Thoracic aorta (tissue), 2 donors: ENCODE results near the gene KLK15. TPM values are rescaled to one million over a fixed set of nuclear protein-coding genes. Genes with fewer than 3 reads are reported as not detected.

Source experiments
- ATAC-seq: fragments of 150-250 bp; one replicate; pipeline ENCODE4 v1.8.0; 2017; ENCODE audit warnings: low read depth; ENCODE audit not compliant: insufficient number of reproducible peaks, low FRiP score
- DNase-seq: peaks from one replicate; pipeline ENCODE4 v3.0.0-alpha.2; 2020; ENCODE audit warnings: low spot score
- H3K27ac ChIP-seq, 2 donors: fragments of 200-600 bp; sonication (generic); 1 replicate in 1 of 2; 2 replicates in 1 of 2; pipeline ENCODE4 v1.5.1; 2016; ENCODE audit warnings: mild to moderate bottlenecking in 2 of 2, moderate library complexity in 2 of 2
- H3K27me3 ChIP-seq: fragments of 200-600 bp; sonication (generic); replicated peaks from 2 replicates; pipeline ENCODE4 v1.6.0; 2016; ENCODE audit warnings: mild to moderate bottlenecking; ENCODE audit not compliant: insufficient read depth
- H3K36me3 ChIP-seq: fragments of 200-600 bp; sonication (generic); one replicate; pipeline ENCODE4 v1.5.1; 2016
- H3K4me1 ChIP-seq, 2 donors: fragments of 200-600 bp; sonication (generic); 1 replicate in 1 of 2; 2 replicates in 1 of 2; pipeline versions ENCODE4 v1.5.1 to v1.6.0; 2016; ENCODE audit warnings: low read depth in 2 of 2, mild to moderate bottlenecking in 1 of 2; ENCODE audit not compliant: control insufficient read depth in 1 of 2
- H3K4me3 ChIP-seq: fragments of 200-600 bp; sonication (generic); 2 replicates; pipeline ENCODE4 v1.5.1; 2016; ENCODE audit warnings: mild to moderate bottlenecking
- H3K9me3 ChIP-seq: fragments of 200-600 bp; sonication (generic); 2 replicates; pipeline ENCODE4 v1.5.1; 2016
- total RNA-seq, 2 donors: library from RNA; depleted of rRNA; stranded (reverse); fragments of >200 nt; gene quantifications; one replicate each; pipeline versions ENCODE4 v1.1.0 to v1.2.3, GENCODE V29; 2016
- TF ChIP-seq, protein P1 (sequence below): fragments of 200-600 bp; sonication (generic); IDR thresholded peaks from one replicate; pipeline ENCODE4 v1.5.1; 2019; ENCODE audit warnings: antibody characterized with exemption

The KLK15 gene
- total RNA-seq, result not detected

- Histone ChIP-seq H3K9me3 (no peaks in the 10 kb centered on the region), H3K36me3 (no peaks in the 10 kb centered on the region), H3K4me3 (no peak within 1 kb of the TSS), H3K27me3 (no peaks in the 10 kb centered on the region), H3K27ac (no peak within 1 kb of the TSS), H3K4me1 (peaks cover 6% of the 10 kb centered on the region in 2 donors)
- ATAC-seq, result no peak
- no peak for DNase-seq
- TF ChIP-seq, protein P1, sequence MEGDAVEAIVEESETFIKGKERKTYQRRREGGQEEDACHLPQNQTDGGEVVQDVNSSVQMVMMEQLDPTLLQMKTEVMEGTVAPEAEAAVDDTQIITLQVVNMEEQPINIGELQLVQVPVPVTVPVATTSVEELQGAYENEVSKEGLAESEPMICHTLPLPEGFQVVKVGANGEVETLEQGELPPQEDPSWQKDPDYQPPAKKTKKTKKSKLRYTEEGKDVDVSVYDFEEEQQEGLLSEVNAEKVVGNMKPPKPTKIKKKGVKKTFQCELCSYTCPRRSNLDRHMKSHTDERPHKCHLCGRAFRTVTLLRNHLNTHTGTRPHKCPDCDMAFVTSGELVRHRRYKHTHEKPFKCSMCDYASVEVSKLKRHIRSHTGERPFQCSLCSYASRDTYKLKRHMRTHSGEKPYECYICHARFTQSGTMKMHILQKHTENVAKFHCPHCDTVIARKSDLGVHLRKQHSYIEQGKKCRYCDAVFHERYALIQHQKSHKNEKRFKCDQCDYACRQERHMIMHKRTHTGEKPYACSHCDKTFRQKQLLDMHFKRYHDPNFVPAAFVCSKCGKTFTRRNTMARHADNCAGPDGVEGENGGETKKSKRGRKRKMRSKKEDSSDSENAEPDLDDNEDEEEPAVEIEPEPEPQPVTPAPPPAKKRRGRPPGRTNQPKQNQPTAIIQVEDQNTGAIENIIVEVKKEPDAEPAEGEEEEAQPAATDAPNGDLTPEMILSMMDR, result no peak
These were observed at the start of gene KLK15 for GRCh38 chr19:50833117-50833801. KLK15 (minus strand) TSS chr19:50833574; CDS start chr19:50831492, 2,082 bp downstream.

DNA sequence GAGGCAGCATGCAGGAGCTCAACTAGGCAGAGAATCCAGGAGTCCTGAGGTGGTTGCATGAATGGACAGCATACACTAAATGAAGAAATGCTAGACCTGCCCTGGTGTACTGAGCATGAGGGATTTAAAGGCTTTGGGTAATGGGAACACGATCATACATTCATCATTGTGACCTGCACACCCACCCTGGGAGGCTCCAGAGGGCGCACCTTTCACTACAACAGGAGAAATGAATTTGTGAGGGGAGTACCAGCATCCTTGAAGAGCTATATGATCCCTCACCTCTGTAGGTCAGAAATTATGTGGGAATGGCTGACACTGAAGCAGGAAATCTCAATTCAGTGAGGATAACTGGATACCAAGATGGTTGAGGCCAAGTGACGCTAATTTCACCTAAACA, 48.8 kb upstream of the KLK15 start:
- no peaks in the 10 kb centered on the region for H3K27me3 ChIP-seq
- no peaks in the 10 kb centered on the region for H3K4me1 ChIP-seq
- DNase-seq, result no peak
- no peak overlapping the region for H3K4me3 ChIP-seq
- H3K9me3 ChIP-seq, result no peaks in the 10 kb centered on the region
- H3K36me3 ChIP-seq, result no peaks in the 10 kb centered on the region
- no peak overlapping the region for H3K27ac ChIP-seq
- TF ChIP-seq, protein P1, result no peak
- no peak for ATAC-seq

DNA sequence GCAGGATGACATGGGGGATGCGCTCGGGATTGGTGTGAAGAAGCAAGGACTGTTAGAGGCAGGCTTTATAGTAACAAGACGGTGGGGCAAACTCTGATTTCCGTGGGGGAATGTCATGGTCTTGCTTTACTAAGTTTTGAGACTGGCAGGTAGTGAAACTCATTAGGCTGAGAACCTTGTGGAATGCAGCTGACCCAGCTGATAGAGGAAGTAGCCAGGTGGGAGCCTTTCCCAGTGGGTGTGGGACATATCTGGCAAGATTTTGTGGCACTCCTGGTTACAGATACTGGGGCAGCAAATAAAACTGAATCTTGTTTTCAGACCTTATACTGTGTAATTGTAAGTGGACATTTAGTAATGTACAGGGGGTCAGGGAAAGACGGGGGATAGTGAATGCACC, 46.9 kb upstream of the KLK15 start:
- Histone ChIP-seq H3K27me3 (no peaks in the 10 kb centered on the region), H3K36me3 (no peaks in the 10 kb centered on the region), H3K4me1 (no peaks in the 10 kb centered on the region), H3K9me3 (no peaks in the 10 kb centered on the region), H3K4me3 (no peak overlapping the region), H3K27ac (no peak overlapping the region)
- ATAC-seq (no peak), DNase-seq (no peak)
- TF ChIP-seq, protein P1, result no peak

GRCh38 chr19:50878851-50879250, 45.5 kb upstream of the KLK15 start:
- Histone ChIP-seq H3K36me3 (no peaks in the 10 kb centered on the region), H3K9me3 (no peaks in the 10 kb centered on the region), H3K27ac (no peak overlapping the region), H3K4me1 (no peaks in the 10 kb centered on the region), H3K4me3 (no peak overlapping the region), H3K27me3 (no peaks in the 10 kb centered on the region)
- TF ChIP-seq, protein P1, result no peak
- DNase-seq (no peak), ATAC-seq (no peak)

DNA sequence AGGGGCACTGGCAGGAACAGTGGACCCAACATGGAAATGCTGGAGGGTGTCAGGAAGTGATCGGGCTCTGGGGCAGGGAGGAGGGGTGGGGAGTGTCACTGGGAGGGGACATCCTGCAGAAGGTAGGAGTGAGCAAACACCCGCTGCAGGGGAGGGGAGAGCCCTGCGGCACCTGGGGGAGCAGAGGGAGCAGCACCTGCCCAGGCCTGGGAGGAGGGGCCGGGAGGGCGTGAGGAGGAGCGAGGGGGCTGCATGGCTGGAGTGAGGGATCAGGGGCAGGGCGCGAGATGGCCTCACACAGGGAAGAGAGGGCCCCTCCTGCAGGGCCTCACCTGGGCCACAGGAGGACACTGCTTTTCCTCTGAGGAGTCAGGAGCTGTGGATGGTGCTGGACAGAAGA, 44.0 kb upstream of the KLK15 start:
- TF ChIP-seq, protein P1, result no peak
- H3K27me3 ChIP-seq, result no peaks in the 10 kb centered on the region
- no peak for ATAC-seq

More for the DNA sequence above, 44.0 kb upstream of the KLK15 start:
- H3K4me3 ChIP-seq, result no peak overlapping the region
- no peak overlapping the region for H3K27ac ChIP-seq
- no peaks in the 10 kb centered on the region for H3K36me3 ChIP-seq
- no peaks in the 10 kb centered on the region for H3K9me3 ChIP-seq
- no peaks in the 10 kb centered on the region for H3K4me1 ChIP-seq
- DNase-seq, result no peak
